A673 (cell line): Measurements from ENCODE around the gene AMMECR1. TPM values are rescaled to one million over a fixed set of nuclear protein-coding genes. Genes with fewer than 3 reads are reported as not detected.
"Not testable (repeated sequence)": the region's sequence is repeated elsewhere in the genome, so short reads cannot be mapped to it uniquely, and the experiment has no call there.

Experiments
- BruUV-seq: library from RNA; stranded (reverse); fragments of 400-500 nt; replicated peaks from 2 replicates; lab custom pipeline; 2021; lab: Mats Ljungman, UMichigan
- CTCF ChIA-PET: fragments of 300-600 bp; sonication (Branson Sonifier 250); formaldehyde crosslinking; loops from one replicate; lab custom pipeline; 2022; ENCODE audit warnings: antibody characterized with exemption; lab: Charles Lee
- POLR2A ChIA-PET: fragments of 300-600 bp; sonication (Branson Sonifier 250); formaldehyde crosslinking; loops from one replicate; lab custom pipeline; 2022; ENCODE audit warnings: antibody characterized with exemption; ENCODE audit not compliant: low non-redundant PET; lab: Charles Lee
- DNase-seq: peaks from one replicate; pipeline ENCODE4 v3.0.0-alpha.2; 2015; ENCODE audit warnings: low spot score
- H3K27ac ChIP-seq: fragments of 200-600 bp; sonication (generic); 2 replicates; pipeline ENCODE4 v1.5.1; 2016; ENCODE audit warnings: mixed run types, low read depth, mild to moderate bottlenecking, mixed read lengths, antibody characterized with exemption, low read length; ENCODE audit not compliant: poor library complexity, severe bottlenecking
- H3K27me3 ChIP-seq: fragments of 200-600 bp; sonication (generic); replicated peaks from 2 replicates; pipeline ENCODE4 v1.6.1; 2017; ENCODE audit warnings: mixed run types, low read depth, mild to moderate bottlenecking, mixed read lengths, antibody characterized with exemption, low read length; ENCODE audit not compliant: insufficient read depth, poor library complexity
- H3K36me3 ChIP-seq: fragments of 200-600 bp; sonication (generic); 2 replicates; pipeline ENCODE4 v1.6.1; 2016; ENCODE audit warnings: mixed run types, mild to moderate bottlenecking, mixed read lengths, antibody characterized with exemption, low read length; ENCODE audit not compliant: insufficient read depth, poor library complexity, severe bottlenecking
- H3K4me1 ChIP-seq: fragments of 200-600 bp; sonication (generic); 2 replicates; pipeline ENCODE4 v1.6.1; 2017; ENCODE audit warnings: mixed run types, mild to moderate bottlenecking, mixed read lengths, antibody characterized with exemption, low read length; ENCODE audit not compliant: insufficient read depth, poor library complexity, severe bottlenecking
- H3K4me3 ChIP-seq: fragments of 200-600 bp; sonication (generic); 2 replicates; pipeline ENCODE4 v1.5.1; 2016; ENCODE audit warnings: low read depth, mixed run types, mild to moderate bottlenecking, mixed read lengths, low read length; ENCODE audit not compliant: poor library complexity, severe bottlenecking
- H3K9me3 ChIP-seq: fragments of 200-600 bp; sonication (generic); 2 replicates; pipeline ENCODE4 v1.6.1; 2016; ENCODE audit warnings: mixed run types, low read depth, mild to moderate bottlenecking, mixed read lengths, antibody characterized with exemption, low read length; ENCODE audit not compliant: poor library complexity, severe bottlenecking
- EZH2 ChIP-seq: fragments of 200-600 bp; sonication (generic); IDR thresholded peaks from 2 replicates; pipeline ENCODE4 v1.6.1; 2017; ENCODE audit warnings: borderline replicate concordance, low read depth, mild to moderate bottlenecking, mixed read lengths, antibody characterized with exemption, low read length; ENCODE audit not compliant: poor library complexity, severe bottlenecking
- intact Hi-C: fragments of 100-400 bp; cut with micrococcal nuclease; formaldehyde crosslinking; loops from one replicate; pipeline ENCODE4 v1.10.0; 2022; ENCODE audit not compliant: unreplicated experiment
- total RNA-seq: library from RNA; stranded (reverse); gene quantifications from 2 replicates; pipeline ENCODE4 v1.2.3, GENCODE V29; 2021
- TF ChIP-seq, protein P1 (sequence below): fragments of 300-800, 200-600 bp; sonication (generic); conservative IDR thresholded peaks from 2 replicates; pipeline ENCODE4 v1.5.1; 2017; ENCODE audit warnings: low read depth, mild to moderate bottlenecking, antibody characterized with exemption, low read length, moderate library complexity, mixed read lengths

The AMMECR1 gene
- total RNA-seq, 1 experiment from 2014 or later: 13.0 TPM

- DNase-seq: no peak
- no peaks in the 10 kb centered on the region for H3K9me3 ChIP-seq
- H3K4me1 ChIP-seq: no peaks in the 10 kb centered on the region
- H3K27ac ChIP-seq: no peak overlapping the region
- POLR2A ChIA-PET: no interaction called here
- BruUV-seq: no TSS peak
- H3K4me3 ChIP-seq: no peak overlapping the region
- no peaks in the 10 kb centered on the region for H3K27me3 ChIP-seq
- TF ChIP-seq, protein P1, sequence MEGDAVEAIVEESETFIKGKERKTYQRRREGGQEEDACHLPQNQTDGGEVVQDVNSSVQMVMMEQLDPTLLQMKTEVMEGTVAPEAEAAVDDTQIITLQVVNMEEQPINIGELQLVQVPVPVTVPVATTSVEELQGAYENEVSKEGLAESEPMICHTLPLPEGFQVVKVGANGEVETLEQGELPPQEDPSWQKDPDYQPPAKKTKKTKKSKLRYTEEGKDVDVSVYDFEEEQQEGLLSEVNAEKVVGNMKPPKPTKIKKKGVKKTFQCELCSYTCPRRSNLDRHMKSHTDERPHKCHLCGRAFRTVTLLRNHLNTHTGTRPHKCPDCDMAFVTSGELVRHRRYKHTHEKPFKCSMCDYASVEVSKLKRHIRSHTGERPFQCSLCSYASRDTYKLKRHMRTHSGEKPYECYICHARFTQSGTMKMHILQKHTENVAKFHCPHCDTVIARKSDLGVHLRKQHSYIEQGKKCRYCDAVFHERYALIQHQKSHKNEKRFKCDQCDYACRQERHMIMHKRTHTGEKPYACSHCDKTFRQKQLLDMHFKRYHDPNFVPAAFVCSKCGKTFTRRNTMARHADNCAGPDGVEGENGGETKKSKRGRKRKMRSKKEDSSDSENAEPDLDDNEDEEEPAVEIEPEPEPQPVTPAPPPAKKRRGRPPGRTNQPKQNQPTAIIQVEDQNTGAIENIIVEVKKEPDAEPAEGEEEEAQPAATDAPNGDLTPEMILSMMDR: no peak
- no peaks in the 10 kb centered on the region for H3K36me3 ChIP-seq
- intact Hi-C loops: no loop called here
- CTCF ChIA-PET: no interaction called here
Measured at GRCh38 chrX:110242371-110242770, 75.5 kb downstream of the AMMECR1 start.

DNA sequence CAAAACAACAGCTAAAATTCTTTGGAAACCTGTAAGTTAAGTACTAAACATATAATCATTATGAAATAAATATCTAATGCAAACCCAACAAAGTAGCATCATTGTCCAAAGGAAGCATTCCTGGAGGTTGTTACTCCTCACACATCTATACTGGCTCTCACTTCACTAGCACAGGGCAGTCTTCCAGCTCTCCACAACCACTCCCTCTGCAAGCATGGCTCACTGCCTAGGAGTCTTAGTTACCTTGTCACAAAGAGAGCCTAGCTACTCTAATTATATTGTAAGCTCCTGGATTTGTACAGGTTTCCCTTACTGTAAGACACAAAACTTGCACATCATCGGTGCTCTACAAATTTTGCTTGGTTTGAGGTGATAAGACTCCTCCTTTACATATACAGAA is 76.1 kb downstream of the AMMECR1 start:
- intact Hi-C loops: no loop called here
- Histone ChIP-seq H3K4me1 (no peaks in the 10 kb centered on the region), H3K36me3 (no peaks in the 10 kb centered on the region), H3K27ac (no peak overlapping the region), H3K4me3 (no peak overlapping the region), H3K27me3 (no peaks in the 10 kb centered on the region), H3K9me3 (no peaks in the 10 kb centered on the region)
- no TSS peak for BruUV-seq
- no peak for DNase-seq
- CTCF ChIA-PET: no interaction called here
- POLR2A ChIA-PET: no interaction called here
- no peak for TF ChIP-seq EZH2
- TF ChIP-seq, protein P1: no peak

GRCh38 chrX:110238259-110238658 is 79.6 kb downstream of the AMMECR1 start:
- intact Hi-C loops, H3K4me3 ChIP-seq, CTCF ChIA-PET, BruUV-seq, POLR2A ChIA-PET, H3K9me3 ChIP-seq, H3K36me3 ChIP-seq, DNase-seq, H3K4me1 ChIP-seq, H3K27me3 ChIP-seq, H3K27ac ChIP-seq: not testable (repeated sequence)

DNA sequence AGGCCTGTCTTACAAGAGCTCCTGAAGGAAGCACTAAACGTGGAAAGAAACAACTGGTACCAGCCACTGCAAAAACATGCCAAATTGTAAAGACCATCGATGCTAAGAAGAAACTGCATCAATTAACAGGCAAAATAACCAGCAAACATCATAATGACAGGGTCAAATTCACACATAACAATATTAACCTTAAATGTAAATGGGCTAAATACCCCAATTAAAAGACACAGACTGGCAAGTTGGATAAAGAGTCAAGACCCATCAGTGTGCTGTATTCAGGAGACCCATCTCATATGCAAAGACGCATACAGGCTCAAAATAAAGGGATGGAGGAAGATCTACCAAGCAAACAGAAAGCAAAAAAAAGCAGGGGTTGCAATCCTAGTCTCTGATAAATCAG is 86.4 kb downstream of the AMMECR1 start:
- not testable (repeated sequence) for BruUV-seq

GRCh38 chrX:110229497-110230111 is 88.3 kb downstream of the AMMECR1 start:
- CTCF ChIA-PET, POLR2A ChIA-PET, H3K4me3 ChIP-seq, BruUV-seq, DNase-seq, H3K9me3 ChIP-seq, H3K27ac ChIP-seq, intact Hi-C loops, H3K36me3 ChIP-seq, H3K27me3 ChIP-seq: not testable (repeated sequence)
- H3K4me1 ChIP-seq: peaks cover 26% of the 10 kb centered on the region

More for the DNA sequence above, 86.4 kb downstream of the AMMECR1 start:
- H3K4me3 ChIP-seq, H3K36me3 ChIP-seq, DNase-seq, H3K9me3 ChIP-seq, POLR2A ChIA-PET, H3K27me3 ChIP-seq, CTCF ChIA-PET, intact Hi-C loops, H3K27ac ChIP-seq: not testable (repeated sequence)
- peaks cover 26% of the 10 kb centered on the region for H3K4me1 ChIP-seq
